ENCODE results near the gene GCNA. TPM values are rescaled to one million over a fixed set of nuclear protein-coding genes. Genes with fewer than 3 reads are reported as not detected.

The GCNA gene
- total RNA-seq, 2 donors from 2014 or later: 2.1 to 2.3 TPM

GRCh38 chrX:71546879-71547278 lies 31.4 kb upstream of the GCNA start:
- Histone ChIP-seq H3K4me3 (ENCODE audit: low read length) (no peak overlapping the region), H3K36me3 (ENCODE audit: control insufficient read depth, insufficient read depth, low read length) (peaks cover 64% of the 10 kb centered on the region), H3K27me3 (ENCODE audit: control insufficient read depth, insufficient read depth, low read length, poor library complexity, severe bottlenecking) (no peaks in the 10 kb centered on the region), H3K9me3 (ENCODE audit: control insufficient read depth, low read length) (no peaks in the 10 kb centered on the region), H3K4me1 (ENCODE audit: control insufficient read depth, insufficient read depth, low read length) (no peaks in the 10 kb centered on the region), H3K27ac (ENCODE audit: low read depth, low read length) (no peak overlapping the region), H3K9ac (ENCODE audit: extremely low read depth, low read length, poor library complexity, severe bottlenecking) (no peak overlapping the region)
- H3K36me3 Mint-ChIP-seq (ENCODE audit: low read depth): peaks cover 50% of the 10 kb centered on the region
- peaks cover 51% of the 10 kb centered on the region for H3K9me3 Mint-ChIP-seq
- H3K27ac Mint-ChIP-seq: no peak overlapping the region
- H3K27me3 Mint-ChIP-seq (ENCODE audit: insufficient read depth): no peaks in the 10 kb centered on the region
- 94 to 95% methylated on average over 9 to 13 of the region's 13 CpGs for WGBS, 2 experiments (ENCODE audit: insufficient coverage in 1 of 2, insufficient read length in 1 of 2)
- H3K4me1 Mint-ChIP-seq: no peaks in the 10 kb centered on the region
- TF ChIP-seq, protein P1, sequence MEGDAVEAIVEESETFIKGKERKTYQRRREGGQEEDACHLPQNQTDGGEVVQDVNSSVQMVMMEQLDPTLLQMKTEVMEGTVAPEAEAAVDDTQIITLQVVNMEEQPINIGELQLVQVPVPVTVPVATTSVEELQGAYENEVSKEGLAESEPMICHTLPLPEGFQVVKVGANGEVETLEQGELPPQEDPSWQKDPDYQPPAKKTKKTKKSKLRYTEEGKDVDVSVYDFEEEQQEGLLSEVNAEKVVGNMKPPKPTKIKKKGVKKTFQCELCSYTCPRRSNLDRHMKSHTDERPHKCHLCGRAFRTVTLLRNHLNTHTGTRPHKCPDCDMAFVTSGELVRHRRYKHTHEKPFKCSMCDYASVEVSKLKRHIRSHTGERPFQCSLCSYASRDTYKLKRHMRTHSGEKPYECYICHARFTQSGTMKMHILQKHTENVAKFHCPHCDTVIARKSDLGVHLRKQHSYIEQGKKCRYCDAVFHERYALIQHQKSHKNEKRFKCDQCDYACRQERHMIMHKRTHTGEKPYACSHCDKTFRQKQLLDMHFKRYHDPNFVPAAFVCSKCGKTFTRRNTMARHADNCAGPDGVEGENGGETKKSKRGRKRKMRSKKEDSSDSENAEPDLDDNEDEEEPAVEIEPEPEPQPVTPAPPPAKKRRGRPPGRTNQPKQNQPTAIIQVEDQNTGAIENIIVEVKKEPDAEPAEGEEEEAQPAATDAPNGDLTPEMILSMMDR (conservative IDR thresholded peaks at IDR 0.05): no peak
- H3K4me3 Mint-ChIP-seq: no peak overlapping the region
- no peak for DNase-seq

DNA sequence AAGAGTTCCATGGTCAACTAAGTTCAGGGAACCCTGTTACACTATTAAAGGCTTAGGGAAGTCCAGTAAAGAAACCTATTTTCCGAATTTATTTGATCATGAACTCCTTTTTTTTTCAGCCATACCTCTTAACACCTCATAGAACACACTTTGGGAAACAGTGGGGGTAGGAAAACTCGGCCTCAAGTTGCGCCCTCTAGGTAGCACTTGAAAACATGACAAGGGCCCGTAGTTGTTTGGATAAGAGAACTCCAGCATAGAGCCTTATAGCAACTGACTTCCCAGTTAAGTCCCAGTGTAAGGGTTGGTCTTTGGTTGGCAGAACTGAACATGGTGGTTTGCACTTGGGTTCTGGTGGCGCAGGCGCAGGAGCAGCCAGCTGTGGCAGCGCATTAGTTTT lies 30.9 kb upstream of the GCNA start:
- Histone ChIP-seq H3K4me1 (ENCODE audit: control insufficient read depth, insufficient read depth, low read length) (no peaks in the 10 kb centered on the region), H3K9ac (ENCODE audit: extremely low read depth, low read length, poor library complexity, severe bottlenecking) (no peak overlapping the region), H3K9me3 (ENCODE audit: control insufficient read depth, low read length) (no peaks in the 10 kb centered on the region), H3K36me3 (ENCODE audit: control insufficient read depth, insufficient read depth, low read length) (peaks cover 62% of the 10 kb centered on the region), H3K27me3 (ENCODE audit: control insufficient read depth, insufficient read depth, low read length, poor library complexity, severe bottlenecking) (no peaks in the 10 kb centered on the region), H3K27ac (ENCODE audit: low read depth, low read length) (no peak overlapping the region), H3K4me3 (ENCODE audit: low read length) (no peak overlapping the region)
- no peaks in the 10 kb centered on the region for H3K27me3 Mint-ChIP-seq (ENCODE audit: insufficient read depth)
- no peaks in the 10 kb centered on the region for H3K4me1 Mint-ChIP-seq
- 94 to 97% methylated on average over 6 to 7 of the region's 7 CpGs for whole genome bisulfite sequencing, 2 experiments (ENCODE audit: insufficient coverage in 1 of 2, insufficient read length in 1 of 2)
- H3K27ac Mint-ChIP-seq: no peak overlapping the region
- H3K4me3 Mint-ChIP-seq: no peak overlapping the region
- TF ChIP-seq, protein P1 (conservative IDR thresholded peaks at IDR 0.05): peak; percentile 47
- H3K9me3 Mint-ChIP-seq: peaks cover 51% of the 10 kb centered on the region
- DNase-seq: no peak
- peaks cover 53% of the 10 kb centered on the region for H3K36me3 Mint-ChIP-seq (ENCODE audit: low read depth)

GRCh38 chrX:71549986-71550385 lies 28.3 kb upstream of the GCNA start:
- 100% methylated on average over 1 of the region's 1 CpG; no CpG with 5 or more reads in 1 of the 2 experiments for WGBS, 2 experiments (ENCODE audit: insufficient coverage in 1 of 2, insufficient read length in 1 of 2)
- peaks cover 65% of the 10 kb centered on the region for H3K36me3 ChIP-seq (ENCODE audit: control insufficient read depth, insufficient read depth, low read length)
- H3K4me1 ChIP-seq (ENCODE audit: control insufficient read depth, insufficient read depth, low read length): no peaks in the 10 kb centered on the region
- H3K27me3 Mint-ChIP-seq (ENCODE audit: insufficient read depth): no peaks in the 10 kb centered on the region
- H3K27ac ChIP-seq (ENCODE audit: low read depth, low read length): no peak overlapping the region
- H3K27me3 ChIP-seq (ENCODE audit: control insufficient read depth, insufficient read depth, low read length, poor library complexity, severe bottlenecking): no peaks in the 10 kb centered on the region
- H3K27ac Mint-ChIP-seq: no peak overlapping the region
- H3K4me3 Mint-ChIP-seq: no peak overlapping the region
- TF ChIP-seq, protein P1 (conservative IDR thresholded peaks at IDR 0.05): no peak
- H3K4me1 Mint-ChIP-seq: no peaks in the 10 kb centered on the region
- H3K4me3 ChIP-seq (ENCODE audit: low read length): no peak overlapping the region
- peaks cover 44% of the 10 kb centered on the region for H3K36me3 Mint-ChIP-seq (ENCODE audit: low read depth)
- no peak for DNase-seq
- peaks cover 47% of the 10 kb centered on the region for H3K9me3 Mint-ChIP-seq
- H3K9me3 ChIP-seq (ENCODE audit: control insufficient read depth, low read length): no peaks in the 10 kb centered on the region
- H3K9ac ChIP-seq (ENCODE audit: extremely low read depth, low read length, poor library complexity, severe bottlenecking): no peak overlapping the region

Measured in endodermal cell (in vitro differentiated cells).